Glutamatergic neuron (in vitro differentiated cells): ENCODE results near the gene MTHFD1L. TPM values are rescaled to one million over a fixed set of nuclear protein-coding genes. Genes with fewer than 3 reads are reported as not detected.

Experiments used
- DNase-seq: peaks from one replicate; pipeline ENCODE4 v3.0.0; 2022
- H3K27ac Mint-ChIP-seq: one replicate; pipeline ENCODE4 v1.8.0; 2020; ENCODE audit warnings: mild to moderate bottlenecking, mixed read lengths, inconsistent platforms; ENCODE audit not compliant: unreplicated experiment
- H3K27me3 Mint-ChIP-seq: one replicate; pipeline ENCODE4 v1.8.0; 2020; ENCODE audit warnings: mild to moderate bottlenecking, moderate library complexity, mixed read lengths, inconsistent platforms; ENCODE audit not compliant: unreplicated experiment
- H3K36me3 Mint-ChIP-seq: one replicate; pipeline ENCODE4 v1.8.0; 2020; ENCODE audit warnings: mild to moderate bottlenecking, mixed read lengths, inconsistent platforms; ENCODE audit not compliant: unreplicated experiment
- H3K4me1 Mint-ChIP-seq: one replicate; pipeline ENCODE4 v1.8.0; 2020; ENCODE audit warnings: mild to moderate bottlenecking, low read depth, mixed read lengths, inconsistent platforms; ENCODE audit not compliant: unreplicated experiment
- H3K4me3 Mint-ChIP-seq: one replicate; pipeline ENCODE4 v1.8.0; 2020; ENCODE audit warnings: mild to moderate bottlenecking, mixed read lengths, inconsistent platforms; ENCODE audit not compliant: unreplicated experiment
- H3K9me3 Mint-ChIP-seq: one replicate; pipeline ENCODE4 v1.8.0; 2020; ENCODE audit warnings: mild to moderate bottlenecking, moderate library complexity, mixed read lengths, inconsistent platforms; ENCODE audit not compliant: unreplicated experiment
- total RNA-seq: library from RNA; stranded (reverse); fragmentation: NEBNext Ultra II Directional; extraction: Animal tissue kit (Norgen Biotek cat#: 25700); gene quantifications from one replicate; pipeline ENCODE4 v1.2.1, GENCODE V29; 2021; ENCODE audit not compliant: unreplicated experiment
- TF ChIP-seq, protein P1 (sequence below): fragments of 200-600 bp; sonication (generic); IDR thresholded peaks from one replicate; pipeline ENCODE4 v1.5.0; 2021; ENCODE audit not compliant: partially characterized antibody, unreplicated experiment

MTHFD1L gene
- total RNA-seq, 1 donor from 2014 or later = 35.9 TPM

GRCh38 chr6:151073701-151074100 lies 208.2 kb downstream of the MTHFD1L start:
- DNase-seq = no peak
- Mint-ChIP-seq H3K36me3 (peaks cover 11% of the 10 kb centered on the region), H3K4me1 (no peaks in the 10 kb centered on the region), H3K27ac (no peak overlapping the region), H3K27me3 (peaks cover 2% of the 10 kb centered on the region), H3K4me3 (no peak overlapping the region), H3K9me3 (peaks cover 6% of the 10 kb centered on the region)
- TF ChIP-seq, protein P1, sequence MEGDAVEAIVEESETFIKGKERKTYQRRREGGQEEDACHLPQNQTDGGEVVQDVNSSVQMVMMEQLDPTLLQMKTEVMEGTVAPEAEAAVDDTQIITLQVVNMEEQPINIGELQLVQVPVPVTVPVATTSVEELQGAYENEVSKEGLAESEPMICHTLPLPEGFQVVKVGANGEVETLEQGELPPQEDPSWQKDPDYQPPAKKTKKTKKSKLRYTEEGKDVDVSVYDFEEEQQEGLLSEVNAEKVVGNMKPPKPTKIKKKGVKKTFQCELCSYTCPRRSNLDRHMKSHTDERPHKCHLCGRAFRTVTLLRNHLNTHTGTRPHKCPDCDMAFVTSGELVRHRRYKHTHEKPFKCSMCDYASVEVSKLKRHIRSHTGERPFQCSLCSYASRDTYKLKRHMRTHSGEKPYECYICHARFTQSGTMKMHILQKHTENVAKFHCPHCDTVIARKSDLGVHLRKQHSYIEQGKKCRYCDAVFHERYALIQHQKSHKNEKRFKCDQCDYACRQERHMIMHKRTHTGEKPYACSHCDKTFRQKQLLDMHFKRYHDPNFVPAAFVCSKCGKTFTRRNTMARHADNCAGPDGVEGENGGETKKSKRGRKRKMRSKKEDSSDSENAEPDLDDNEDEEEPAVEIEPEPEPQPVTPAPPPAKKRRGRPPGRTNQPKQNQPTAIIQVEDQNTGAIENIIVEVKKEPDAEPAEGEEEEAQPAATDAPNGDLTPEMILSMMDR = no peak

DNA sequence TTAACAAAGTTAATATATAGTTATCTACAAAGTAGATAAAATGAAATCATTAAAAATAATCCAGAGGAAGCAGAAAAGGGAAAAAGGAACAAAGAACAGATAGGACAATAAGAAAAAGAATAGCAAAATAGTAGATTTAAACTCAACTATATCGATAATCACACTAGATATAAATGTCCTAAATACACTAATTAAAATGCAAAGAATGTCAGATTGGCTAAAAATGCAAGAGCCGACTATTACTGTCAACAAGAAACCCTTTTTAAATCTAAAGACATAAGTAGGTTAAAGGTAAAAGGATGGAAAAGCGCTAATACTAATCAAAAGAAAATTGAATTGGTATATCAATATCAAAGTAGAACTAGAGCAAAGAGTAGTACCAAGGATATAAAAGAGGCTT lies 209.5 kb downstream of the MTHFD1L start:
- TF ChIP-seq, protein P1 = no peak
- Mint-ChIP-seq H3K36me3 (peaks cover 16% of the 10 kb centered on the region), H3K4me3 (no peak overlapping the region), H3K4me1 (peaks cover 4% of the 10 kb centered on the region), H3K9me3 (peaks cover 6% of the 10 kb centered on the region), H3K27ac (no peak overlapping the region), H3K27me3 (peaks cover 2% of the 10 kb centered on the region)
- no peak for DNase-seq

GRCh38 chr6:151075527-151075926 lies 210.0 kb downstream of the MTHFD1L start:
- Mint-ChIP-seq H3K36me3 (peaks cover 15% of the 10 kb centered on the region), H3K9me3 (peaks cover 5% of the 10 kb centered on the region), H3K27me3 (peaks cover 2% of the 10 kb centered on the region), H3K27ac (no peak overlapping the region), H3K4me1 (peaks cover 4% of the 10 kb centered on the region), H3K4me3 (no peak overlapping the region)
- TF ChIP-seq, protein P1 = no peak
- no peak for DNase-seq

DNA sequence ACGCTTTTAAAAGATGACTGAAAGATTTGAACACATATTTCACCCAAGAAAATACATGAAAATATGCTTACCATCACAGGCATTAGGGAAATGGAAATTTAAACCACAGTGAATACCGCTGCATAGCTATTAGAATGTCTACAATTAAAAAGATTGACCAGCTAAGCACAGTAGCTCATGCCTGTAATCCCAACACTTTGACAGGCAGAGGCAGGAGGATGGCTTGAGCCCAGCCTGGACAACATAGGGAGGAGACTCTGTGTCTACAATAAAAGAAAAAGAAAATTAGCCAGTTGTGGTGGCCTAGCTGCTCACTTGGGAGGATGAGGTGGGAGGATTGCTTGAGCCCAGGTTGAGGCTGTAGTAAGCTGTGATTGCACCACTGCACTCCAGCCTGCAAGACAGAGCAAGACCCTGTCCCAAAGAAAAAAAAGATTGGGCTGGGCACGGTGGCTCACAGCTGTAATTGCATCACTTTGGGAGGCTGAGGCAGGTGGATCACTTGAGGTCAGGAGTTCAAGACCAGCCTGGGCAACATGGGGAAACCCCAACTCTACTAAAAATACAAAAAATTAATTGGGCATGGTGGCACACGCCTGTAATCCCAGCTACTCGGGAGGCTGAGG lies 210.5 kb downstream of the MTHFD1L start:
- peaks cover 4% of the 10 kb centered on the region for H3K4me1 Mint-ChIP-seq
- no peak for DNase-seq
- peaks cover 15% of the 10 kb centered on the region for H3K36me3 Mint-ChIP-seq
- H3K27me3 Mint-ChIP-seq = peaks cover 2% of the 10 kb centered on the region
- peaks cover 5% of the 10 kb centered on the region for H3K9me3 Mint-ChIP-seq
- TF ChIP-seq, protein P1 = no peak
- no peak overlapping the region for H3K4me3 Mint-ChIP-seq
- H3K27ac Mint-ChIP-seq = no peak overlapping the region

DNA sequence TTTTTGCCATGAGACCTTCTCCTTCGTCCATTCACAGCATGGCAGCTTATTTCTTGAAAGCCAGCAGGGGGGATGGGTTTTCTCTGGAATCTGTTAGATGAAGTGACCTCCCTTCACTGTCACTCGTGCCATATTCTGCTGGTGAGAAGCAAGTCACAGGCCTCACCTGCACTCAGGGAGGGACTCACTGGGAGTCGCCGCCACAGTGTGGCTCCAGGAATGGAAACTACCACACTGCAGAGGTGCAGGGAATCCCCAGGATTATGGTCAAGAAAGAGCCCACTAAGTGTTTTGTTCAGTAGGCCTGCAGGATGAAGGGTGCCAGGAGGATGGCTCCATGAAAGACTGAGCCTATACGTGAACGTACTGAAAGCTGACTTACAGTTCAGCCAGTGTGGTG lies 213.2 kb downstream of the MTHFD1L start:
- TF ChIP-seq, protein P1 = no peak
- no peak overlapping the region for H3K4me3 Mint-ChIP-seq
- peaks cover 5% of the 10 kb centered on the region for H3K9me3 Mint-ChIP-seq
- no peak overlapping the region for H3K27ac Mint-ChIP-seq
- H3K36me3 Mint-ChIP-seq = peaks cover 15% of the 10 kb centered on the region
- peaks cover 2% of the 10 kb centered on the region for H3K27me3 Mint-ChIP-seq
- no peak for DNase-seq
- peaks cover 4% of the 10 kb centered on the region for H3K4me1 Mint-ChIP-seq
